ENCODE data around the gene NOL4L.

The NOL4L gene

DNA sequence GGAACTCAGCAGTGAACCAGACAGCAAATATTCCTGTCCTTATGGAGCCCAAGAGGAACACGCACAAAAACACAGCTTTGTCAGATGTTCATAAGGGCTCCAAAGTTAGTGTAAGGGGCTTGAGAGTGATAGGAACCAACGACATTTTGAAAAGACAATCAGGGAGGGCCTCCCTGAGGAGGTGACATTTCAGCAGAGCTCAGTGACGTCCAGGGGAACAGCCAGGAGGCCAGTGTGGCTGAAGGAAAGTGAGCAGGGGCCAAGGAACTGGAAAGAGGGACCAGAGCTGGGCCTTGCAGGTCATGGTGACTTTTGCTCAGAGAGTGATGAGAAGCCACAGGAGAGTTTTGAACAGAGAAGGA, 16.1 kb downstream of the NOL4L start:
- H3K4me3 ChIP-seq (ENCODE audit: low read depth, low read length) = no peak overlapping the region

DNA sequence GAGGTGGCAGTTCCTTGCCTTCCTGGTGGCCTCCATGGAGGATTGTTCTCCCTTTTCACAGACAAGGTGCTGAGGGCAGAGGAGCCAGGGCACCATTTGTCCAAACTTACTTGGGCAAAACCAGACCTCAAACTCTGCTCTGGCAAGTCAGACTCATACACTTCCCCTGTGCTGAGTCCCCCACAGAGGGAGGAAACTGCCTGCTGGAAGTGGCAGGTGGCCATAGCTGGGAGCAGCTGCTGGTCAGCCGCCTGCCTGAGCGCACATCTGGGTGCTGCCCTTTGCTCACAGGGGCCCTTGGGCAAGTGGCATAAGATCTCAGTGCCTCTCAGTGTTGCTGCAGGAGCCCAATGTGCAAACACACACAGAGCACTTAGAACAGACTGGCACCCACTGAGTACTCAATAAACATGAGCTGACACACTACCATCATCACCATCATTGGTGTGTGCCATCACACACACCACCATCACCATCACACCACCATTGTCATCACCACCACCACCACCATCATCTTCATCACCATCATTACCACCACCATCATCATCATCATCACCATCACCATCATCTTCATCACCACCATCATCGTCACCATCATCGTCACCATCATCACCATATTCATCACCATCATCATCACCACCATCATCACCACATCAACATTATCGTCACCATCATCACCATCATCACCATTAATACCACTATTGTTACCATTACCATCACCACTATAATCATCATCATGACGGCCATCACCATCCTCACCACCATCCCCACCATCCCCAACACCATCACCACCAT, 17.6 kb downstream of the NOL4L start:
- H3K4me3 ChIP-seq (ENCODE audit: low read depth, low read length) = no peak overlapping the region
- DNase-seq (ENCODE audit: low read depth) = no peak
- TF ChIP-seq, protein P1, sequence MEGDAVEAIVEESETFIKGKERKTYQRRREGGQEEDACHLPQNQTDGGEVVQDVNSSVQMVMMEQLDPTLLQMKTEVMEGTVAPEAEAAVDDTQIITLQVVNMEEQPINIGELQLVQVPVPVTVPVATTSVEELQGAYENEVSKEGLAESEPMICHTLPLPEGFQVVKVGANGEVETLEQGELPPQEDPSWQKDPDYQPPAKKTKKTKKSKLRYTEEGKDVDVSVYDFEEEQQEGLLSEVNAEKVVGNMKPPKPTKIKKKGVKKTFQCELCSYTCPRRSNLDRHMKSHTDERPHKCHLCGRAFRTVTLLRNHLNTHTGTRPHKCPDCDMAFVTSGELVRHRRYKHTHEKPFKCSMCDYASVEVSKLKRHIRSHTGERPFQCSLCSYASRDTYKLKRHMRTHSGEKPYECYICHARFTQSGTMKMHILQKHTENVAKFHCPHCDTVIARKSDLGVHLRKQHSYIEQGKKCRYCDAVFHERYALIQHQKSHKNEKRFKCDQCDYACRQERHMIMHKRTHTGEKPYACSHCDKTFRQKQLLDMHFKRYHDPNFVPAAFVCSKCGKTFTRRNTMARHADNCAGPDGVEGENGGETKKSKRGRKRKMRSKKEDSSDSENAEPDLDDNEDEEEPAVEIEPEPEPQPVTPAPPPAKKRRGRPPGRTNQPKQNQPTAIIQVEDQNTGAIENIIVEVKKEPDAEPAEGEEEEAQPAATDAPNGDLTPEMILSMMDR (IDR thresholded peaks at IDR 0.05; ENCODE audit: low read depth, low read length) = no peak
- TF ChIP-seq POLR2A (IDR thresholded peaks at IDR 0.05; ENCODE audit: extremely low read depth, insufficient read length) (no peak), MYC (IDR thresholded peaks at IDR 0.05; ENCODE audit: low read depth, low read length) (no peak)
- TF ChIP-seq, protein P2, sequence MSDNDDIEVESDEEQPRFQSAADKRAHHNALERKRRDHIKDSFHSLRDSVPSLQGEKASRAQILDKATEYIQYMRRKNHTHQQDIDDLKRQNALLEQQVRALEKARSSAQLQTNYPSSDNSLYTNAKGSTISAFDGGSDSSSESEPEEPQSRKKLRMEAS (IDR thresholded peaks at IDR 0.05; ENCODE audit: low read depth, low read length) = no peak

More for the DNA sequence above, 16.1 kb downstream of the NOL4L start:
- DNase-seq (ENCODE audit: low read depth) = no peak
- TF ChIP-seq, protein P1 (IDR thresholded peaks at IDR 0.05; ENCODE audit: low read depth, low read length) = no peak
- TF ChIP-seq MYC (IDR thresholded peaks at IDR 0.05; ENCODE audit: low read depth, low read length) (no peak), POLR2A (IDR thresholded peaks at IDR 0.05; ENCODE audit: extremely low read depth, insufficient read length) (no peak)
- TF ChIP-seq, protein P2 (IDR thresholded peaks at IDR 0.05; ENCODE audit: low read depth, low read length) = no peak

DNA sequence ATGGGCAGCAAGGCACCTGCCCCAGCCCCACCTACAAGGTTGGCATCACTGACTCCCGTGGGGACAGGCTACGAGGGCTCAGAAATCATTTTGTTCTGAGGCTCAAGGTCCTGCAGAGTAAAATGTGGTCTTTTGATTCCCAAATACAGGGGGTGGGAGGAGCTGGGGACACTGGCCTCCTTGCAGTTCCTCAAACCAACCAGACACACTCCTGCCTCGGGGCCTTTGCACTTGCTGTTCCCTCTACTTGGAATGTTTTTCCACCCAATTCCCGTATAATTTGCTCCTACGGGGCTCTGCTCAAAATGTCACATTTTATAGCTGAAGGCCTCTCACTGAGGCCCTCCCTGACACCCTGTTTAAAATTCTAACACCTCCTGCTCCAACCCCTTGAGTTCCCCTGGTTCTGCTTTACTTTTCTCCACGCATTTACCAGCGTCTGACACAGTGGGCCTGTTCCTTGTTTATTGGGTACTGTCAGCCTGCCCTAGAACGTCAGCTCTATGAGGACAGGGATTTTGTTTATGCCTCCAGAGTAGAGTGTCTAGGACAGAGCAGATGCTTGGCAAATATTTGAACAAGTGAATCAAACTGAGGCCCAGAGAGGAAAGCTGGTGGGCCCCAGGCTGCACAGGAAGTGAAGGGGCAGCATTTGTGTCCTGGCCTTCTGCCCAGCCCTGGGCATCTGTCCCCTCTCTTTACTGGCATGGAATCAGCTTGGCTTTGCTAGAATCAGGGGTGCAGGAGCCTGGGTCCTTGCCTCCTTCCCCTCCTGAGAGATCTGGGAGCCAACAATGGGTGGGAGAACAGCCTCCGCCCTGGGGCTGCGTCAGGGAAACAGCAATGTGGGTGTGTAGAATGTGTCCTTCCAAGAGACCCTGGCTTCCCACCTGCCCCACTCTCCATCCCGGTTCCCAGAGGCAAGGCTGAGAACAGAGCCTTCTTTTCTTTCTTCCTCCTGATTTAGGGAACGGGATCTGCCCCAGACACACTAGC, 18.5 kb downstream of the NOL4L start:
- no peak overlapping the region for H3K4me3 ChIP-seq (ENCODE audit: low read depth, low read length)
- TF ChIP-seq, protein P2 (IDR thresholded peaks at IDR 0.05; ENCODE audit: low read depth, low read length) = no peak
- TF ChIP-seq MYC (IDR thresholded peaks at IDR 0.05; ENCODE audit: low read depth, low read length) = no peak

DNA sequence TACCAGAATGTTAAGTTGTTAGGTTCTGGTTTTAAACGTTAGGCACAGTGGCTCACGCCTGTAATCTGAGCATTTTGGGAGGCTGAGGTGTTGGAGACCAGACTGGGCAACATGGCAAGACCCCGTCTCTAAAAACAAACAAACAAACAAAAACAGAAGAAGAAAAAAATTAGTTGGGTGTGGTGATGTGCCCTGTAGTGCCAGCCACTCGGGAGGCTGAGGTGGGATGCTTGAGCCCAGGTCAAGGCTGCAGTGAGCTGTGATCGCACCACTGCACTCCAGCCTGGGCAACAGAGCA, 19.4 kb downstream of the NOL4L start:
- TF ChIP-seq, protein P2 (IDR thresholded peaks at IDR 0.05; ENCODE audit: low read depth, low read length) = no peak
- TF ChIP-seq MYC (IDR thresholded peaks at IDR 0.05; ENCODE audit: low read depth, low read length) (no peak), POLR2A (IDR thresholded peaks at IDR 0.05; ENCODE audit: extremely low read depth, insufficient read length) (no peak)
- TF ChIP-seq, protein P1 (IDR thresholded peaks at IDR 0.05; ENCODE audit: low read depth, low read length) = no peak
- no peak overlapping the region for H3K4me3 ChIP-seq (ENCODE audit: low read depth, low read length)
- DNase-seq (ENCODE audit: low read depth) = no peak

More for the DNA sequence above, 18.5 kb downstream of the NOL4L start:
- DNase-seq (ENCODE audit: low read depth) = no peak

DNA sequence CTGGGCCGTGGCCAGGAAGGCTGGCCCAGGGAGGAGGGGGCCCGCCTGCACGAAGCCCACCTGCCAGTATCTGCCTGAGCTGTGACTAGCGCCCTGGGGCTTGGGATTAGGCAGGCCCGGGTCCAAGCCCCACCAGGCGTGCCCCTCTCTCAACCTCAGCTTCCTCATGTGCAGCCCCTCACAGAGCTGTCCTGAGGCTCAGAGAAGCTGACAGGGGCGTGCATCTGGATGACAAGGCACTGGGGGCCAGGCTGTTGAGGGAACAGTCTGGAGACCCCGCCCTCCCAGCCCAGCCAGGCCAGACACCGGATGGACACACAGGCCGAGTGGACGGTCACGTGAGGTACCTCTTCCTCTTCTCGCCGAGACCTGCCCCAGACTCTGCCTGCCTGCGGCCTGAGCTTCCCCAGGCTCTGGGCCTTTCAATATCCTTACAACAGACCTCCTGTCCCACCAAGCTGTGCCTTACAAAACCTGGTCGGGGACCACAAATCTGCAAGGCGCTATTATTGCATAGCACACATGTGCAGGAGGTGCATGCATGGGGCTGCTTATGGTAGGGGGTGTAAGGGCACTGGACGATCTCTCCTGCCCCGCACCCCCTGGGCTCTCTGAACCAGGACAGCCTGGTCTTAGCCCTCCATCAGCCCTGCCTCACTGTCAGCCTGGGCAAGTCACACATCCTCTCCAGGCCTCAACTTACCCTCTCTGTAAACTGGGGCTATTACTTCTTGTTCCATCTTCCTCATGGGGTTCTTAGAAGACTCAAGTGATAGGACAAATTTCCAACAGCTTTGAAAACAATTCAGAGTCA, 20.0 kb downstream of the NOL4L start:
- peak; percentile 34 for DNase-seq (ENCODE audit: low read depth)
- no peak overlapping the region for H3K4me3 ChIP-seq (ENCODE audit: low read depth, low read length)
- TF ChIP-seq, protein P1 (IDR thresholded peaks at IDR 0.05; ENCODE audit: low read depth, low read length) = no peak
- TF ChIP-seq MYC (IDR thresholded peaks at IDR 0.05; ENCODE audit: low read depth, low read length) (no peak), POLR2A (IDR thresholded peaks at IDR 0.05; ENCODE audit: extremely low read depth, insufficient read length) (no peak)
- TF ChIP-seq, protein P2 (IDR thresholded peaks at IDR 0.05; ENCODE audit: low read depth, low read length) = no peak

Data from NB4 (cell line).